Neural cell (in vitro differentiated cells): Measurements from ENCODE around the gene AGA. TPM values are rescaled to one million over a fixed set of nuclear protein-coding genes. Genes with fewer than 3 reads are reported as not detected.

ENCODE experiments used
- H2AFZ ChIP-seq: fragments of 200-600, 300-800 bp; sonication (generic), shearing (Covaris generic); 2 replicates; pipeline ENCODE4 v1.6.0; 2014; ENCODE audit warnings: low read depth, mild to moderate bottlenecking, antibody characterized with exemption, low read length, moderate library complexity
- H3F3A ChIP-seq: fragments of 200-600 bp; shearing (Covaris generic); 2 replicates; pipeline ENCODE4 v1.6.1; 2016; ENCODE audit warnings: mild to moderate bottlenecking, moderate library complexity, mixed read lengths, antibody characterized with exemption, low read length; ENCODE audit not compliant: insufficient read depth, poor library complexity, severe bottlenecking
- H3K27ac ChIP-seq: fragments of 200-600, 300-800 bp; sonication (generic), shearing (Covaris generic); 2 replicates; pipeline ENCODE4 v1.5.1; 2014; ENCODE audit warnings: mild to moderate bottlenecking, low read length, moderate library complexity
- H3K27me3 ChIP-seq: fragments of 300-800, 200-600 bp; sonication (generic), shearing (Covaris generic); 2 replicates; pipeline ENCODE4 v1.6.0; 2014; ENCODE audit warnings: mild to moderate bottlenecking, low read depth, low read length, moderate library complexity; ENCODE audit not compliant: insufficient read depth
- H3K36me3 ChIP-seq: fragments of 300-800, 200-600 bp; sonication (generic), shearing (Covaris generic); 2 replicates; pipeline ENCODE4 v1.5.1; 2014; ENCODE audit warnings: mild to moderate bottlenecking, antibody characterized with exemption, low read length, moderate library complexity; ENCODE audit not compliant: insufficient read depth
- H3K4me2 ChIP-seq: fragments of 300-800, 200-600 bp; sonication (generic), shearing (Covaris generic); 2 replicates; pipeline ENCODE4 v1.6.0; 2014; ENCODE audit warnings: mild to moderate bottlenecking, low read length
- H3K4me3 ChIP-seq: fragments of 300-800, 200-600 bp; sonication (generic), shearing (Covaris generic); 2 replicates; pipeline ENCODE4 v1.5.1; 2014; ENCODE audit warnings: mild to moderate bottlenecking, low read length, moderate library complexity
- H3K79me2 ChIP-seq: fragments of 200-600 bp; shearing (Covaris generic); replicated peaks from 2 replicates; pipeline ENCODE4 v1.6.0; 2014; ENCODE audit warnings: mild to moderate bottlenecking, low read length, moderate library complexity; ENCODE audit not compliant: insufficient read depth
- H3K9ac ChIP-seq: fragments of 300-800, 200-600 bp; sonication (generic), shearing (Covaris generic); 2 replicates; pipeline ENCODE4 v1.6.1; 2016; ENCODE audit warnings: mild to moderate bottlenecking, low read length, mixed read lengths
- H3K9me2 ChIP-seq: fragments of 200-600 bp; shearing (Covaris generic); 2 replicates; pipeline ENCODE4 v1.6.1; 2016; ENCODE audit warnings: mild to moderate bottlenecking, low read length, mixed read lengths; ENCODE audit not compliant: insufficient read depth
- H3K9me3 ChIP-seq: fragments of 200-600, 300-800 bp; sonication (generic), shearing (Covaris generic); 2 replicates; pipeline ENCODE4 v1.6.1; 2016; ENCODE audit warnings: mild to moderate bottlenecking, mixed run types, low read length, moderate library complexity, mixed read lengths
- H4K20me1 ChIP-seq: fragments of 200-600 bp; shearing (Covaris generic); 2 replicates; pipeline ENCODE4 v1.6.1; 2016; ENCODE audit warnings: mild to moderate bottlenecking, mixed run types; ENCODE audit not compliant: insufficient read depth
- CTCF ChIP-seq: fragments of 450-650 bp; IDR thresholded peaks from 2 replicates; pipeline ENCODE4 v1.5.1; 2014; ENCODE audit warnings: antibody characterized with exemption, mild to moderate bottlenecking, moderate library complexity; ENCODE audit not compliant: poor library complexity, severe bottlenecking
- EP300 ChIP-seq: fragments of 450-650 bp; conservative IDR thresholded peaks from 2 replicates; pipeline ENCODE4 v1.6.1; 2014; ENCODE audit warnings: antibody characterized with exemption, mild to moderate bottlenecking, moderate library complexity; ENCODE audit not compliant: poor library complexity, severe bottlenecking
- EZH2 ChIP-seq: fragments of 200-600, 300-800 bp; shearing (Covaris generic), sonication (generic); IDR thresholded peaks from 2 replicates; pipeline ENCODE4 v1.6.1; 2014; ENCODE audit warnings: antibody characterized with exemption, low read length, borderline replicate concordance, mild to moderate bottlenecking; ENCODE audit not compliant: insufficient read depth, poor library complexity, severe bottlenecking
- MXI1 ChIP-seq: fragments of 450-650 bp; conservative IDR thresholded peaks from 2 replicates; pipeline ENCODE4 v1.6.1; 2014; ENCODE audit warnings: antibody characterized with exemption, mild to moderate bottlenecking; ENCODE audit not compliant: poor library complexity, severe bottlenecking
- POLR2AphosphoS5 ChIP-seq: IDR thresholded peaks from 2 replicates; pipeline ENCODE4 v1.6.1; 2012
- RAD21 ChIP-seq: fragments of 450-650 bp; conservative IDR thresholded peaks from 2 replicates; pipeline ENCODE4 v1.6.1; 2014; ENCODE audit warnings: antibody characterized with exemption, mild to moderate bottlenecking, moderate library complexity
- SMC3 ChIP-seq: fragments of 450-650 bp; conservative IDR thresholded peaks from 2 replicates; pipeline ENCODE4 v1.6.1; 2014; ENCODE audit warnings: antibody characterized with exemption, mild to moderate bottlenecking, moderate library complexity; ENCODE audit not compliant: poor library complexity
- TAF1 ChIP-seq: IDR thresholded peaks from 2 replicates; pipeline ENCODE4 v1.6.1; 2012; ENCODE audit warnings: low read depth
- polyA plus RNA-seq: library from polyadenylated mRNA; depleted of rRNA; stranded (reverse); fragments of >200 nt; gene quantifications from 2 replicates; pipeline ENCODE4 v1.2.3, GENCODE V29; 2014
- TF ChIP-seq, protein P1 (sequence below): IDR thresholded peaks from 2 replicates; pipeline ENCODE4 v1.6.1; 2012; ENCODE audit warnings: borderline replicate concordance

AGA gene
- polyA plus RNA-seq, 1 donor from 2014 or later, result 3.1 TPM

DNA sequence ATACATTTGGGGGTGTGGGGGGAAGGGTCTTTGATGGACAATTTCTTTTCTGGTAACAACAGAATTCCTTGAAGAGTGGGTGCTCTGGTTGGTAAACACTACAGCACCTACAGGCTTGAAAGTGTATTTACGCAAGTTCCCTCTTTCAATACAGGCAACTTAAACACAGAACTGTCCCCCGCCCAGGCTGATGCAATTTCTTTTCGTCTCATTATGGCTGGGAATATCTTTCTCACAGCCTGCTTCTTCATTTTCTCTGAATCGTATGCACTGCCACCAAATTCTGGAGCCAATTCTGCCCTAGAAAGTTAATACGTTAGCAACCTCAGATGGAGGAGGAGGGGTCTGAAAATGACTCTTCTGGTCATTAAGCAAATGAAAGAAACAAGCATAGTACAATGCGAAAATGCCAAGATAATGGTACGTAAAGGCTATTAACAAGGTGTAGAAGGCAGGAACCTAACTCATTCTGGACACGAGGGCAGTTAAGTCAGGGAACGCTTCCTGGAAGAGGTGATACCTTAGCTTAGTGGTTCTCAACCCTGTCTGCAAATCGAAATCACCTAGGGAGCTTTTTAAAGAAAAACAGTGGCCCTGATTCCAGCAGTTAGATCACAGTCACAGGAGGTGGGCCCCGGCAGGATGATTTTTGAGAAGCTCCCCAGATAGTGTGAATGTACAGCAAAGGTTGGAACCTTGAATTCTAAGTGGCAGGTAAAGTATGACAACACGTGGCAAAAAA lies 1.0 kb downstream of the AGA start (continued):
- no peak for TF ChIP-seq CTCF

DNA sequence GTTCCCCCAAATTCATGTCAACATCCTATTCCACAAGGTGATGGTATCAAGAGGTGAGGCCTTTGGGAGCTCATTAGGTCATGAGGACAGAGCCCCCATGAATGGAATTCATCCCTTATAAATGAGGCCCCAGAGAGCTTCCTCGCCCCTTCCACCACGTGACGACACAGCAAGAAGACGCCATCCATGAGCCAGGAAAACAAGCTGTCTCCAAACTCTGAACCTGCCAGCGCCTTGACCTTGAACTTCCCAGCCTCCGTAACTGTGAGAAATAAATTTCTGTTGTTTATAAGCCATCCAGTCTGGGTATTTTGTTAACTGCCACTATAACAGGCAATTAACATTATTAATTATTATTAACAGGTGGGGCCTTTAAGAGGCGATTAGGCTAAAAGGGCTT lies 5.8 kb downstream of the AGA start:
- no peaks in the 10 kb centered on the region for H3K36me3 ChIP-seq
- H3K27ac ChIP-seq, result no peak overlapping the region
- TF ChIP-seq CTCF, result no peak
- TF ChIP-seq RAD21, result no peak
- TF ChIP-seq MXI1, result no peak
- no peak for TF ChIP-seq EP300
- no peak for TF ChIP-seq SMC3
- TF ChIP-seq POLR2AphosphoS5, result no peak
- no peak for TF ChIP-seq EZH2
- no peak for TF ChIP-seq TAF1
- TF ChIP-seq, protein P1, sequence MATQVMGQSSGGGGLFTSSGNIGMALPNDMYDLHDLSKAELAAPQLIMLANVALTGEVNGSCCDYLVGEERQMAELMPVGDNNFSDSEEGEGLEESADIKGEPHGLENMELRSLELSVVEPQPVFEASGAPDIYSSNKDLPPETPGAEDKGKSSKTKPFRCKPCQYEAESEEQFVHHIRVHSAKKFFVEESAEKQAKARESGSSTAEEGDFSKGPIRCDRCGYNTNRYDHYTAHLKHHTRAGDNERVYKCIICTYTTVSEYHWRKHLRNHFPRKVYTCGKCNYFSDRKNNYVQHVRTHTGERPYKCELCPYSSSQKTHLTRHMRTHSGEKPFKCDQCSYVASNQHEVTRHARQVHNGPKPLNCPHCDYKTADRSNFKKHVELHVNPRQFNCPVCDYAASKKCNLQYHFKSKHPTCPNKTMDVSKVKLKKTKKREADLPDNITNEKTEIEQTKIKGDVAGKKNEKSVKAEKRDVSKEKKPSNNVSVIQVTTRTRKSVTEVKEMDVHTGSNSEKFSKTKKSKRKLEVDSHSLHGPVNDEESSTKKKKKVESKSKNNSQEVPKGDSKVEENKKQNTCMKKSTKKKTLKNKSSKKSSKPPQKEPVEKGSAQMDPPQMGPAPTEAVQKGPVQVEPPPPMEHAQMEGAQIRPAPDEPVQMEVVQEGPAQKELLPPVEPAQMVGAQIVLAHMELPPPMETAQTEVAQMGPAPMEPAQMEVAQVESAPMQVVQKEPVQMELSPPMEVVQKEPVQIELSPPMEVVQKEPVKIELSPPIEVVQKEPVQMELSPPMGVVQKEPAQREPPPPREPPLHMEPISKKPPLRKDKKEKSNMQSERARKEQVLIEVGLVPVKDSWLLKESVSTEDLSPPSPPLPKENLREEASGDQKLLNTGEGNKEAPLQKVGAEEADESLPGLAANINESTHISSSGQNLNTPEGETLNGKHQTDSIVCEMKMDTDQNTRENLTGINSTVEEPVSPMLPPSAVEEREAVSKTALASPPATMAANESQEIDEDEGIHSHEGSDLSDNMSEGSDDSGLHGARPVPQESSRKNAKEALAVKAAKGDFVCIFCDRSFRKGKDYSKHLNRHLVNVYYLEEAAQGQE, result no peak

DNA sequence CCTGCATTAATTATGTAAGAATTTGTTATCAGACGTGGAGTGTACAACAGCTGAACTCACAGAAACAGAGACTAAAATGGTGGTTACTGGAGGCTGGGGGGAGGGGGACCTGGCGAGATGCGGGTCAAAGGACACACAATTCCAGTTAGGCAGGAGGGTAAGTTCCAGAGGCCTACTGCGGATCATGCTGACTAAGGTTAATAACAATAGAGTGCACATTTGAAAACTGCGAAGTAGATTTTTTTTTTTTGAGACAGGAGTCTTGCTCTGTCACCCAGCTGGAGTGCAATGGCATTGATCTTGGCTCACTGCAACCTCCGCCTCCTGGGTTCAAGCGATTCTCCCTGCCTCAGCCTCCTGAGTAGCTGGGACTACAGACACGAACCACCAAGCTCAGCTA lies 7.6 kb downstream of the AGA start:
- H3K36me3 ChIP-seq, result no peaks in the 10 kb centered on the region

More for the DNA sequence above, 5.8 kb downstream of the AGA start:
- H3K9me2 ChIP-seq, result no peaks in the 10 kb centered on the region
- no peak overlapping the region for H3K4me3 ChIP-seq
- H3K27me3 ChIP-seq, result no peaks in the 10 kb centered on the region
- no peaks in the 10 kb centered on the region for H3F3A ChIP-seq
- H4K20me1 ChIP-seq, result no peaks in the 10 kb centered on the region
- H2AFZ ChIP-seq, result no peak overlapping the region
- H3K9ac ChIP-seq, result no peak overlapping the region
- H3K9me3 ChIP-seq, result no peaks in the 10 kb centered on the region
- H3K79me2 ChIP-seq, result no peaks in the 10 kb centered on the region
- H3K4me2 ChIP-seq, result no peak overlapping the region

More for the DNA sequence above, 7.6 kb downstream of the AGA start:
- H3K9ac ChIP-seq, result no peak overlapping the region
- H2AFZ ChIP-seq, result no peak overlapping the region
- no peak overlapping the region for H3K27ac ChIP-seq
- H3K9me2 ChIP-seq, result no peaks in the 10 kb centered on the region
- no peaks in the 10 kb centered on the region for H4K20me1 ChIP-seq
- no peak overlapping the region for H3K4me3 ChIP-seq
- no peak for TF ChIP-seq EZH2
- no peak for TF ChIP-seq EP300
- no peak for TF ChIP-seq POLR2AphosphoS5
- no peak for TF ChIP-seq SMC3
- TF ChIP-seq, protein P1, result no peak
- no peak for TF ChIP-seq MXI1
- TF ChIP-seq CTCF, result no peak
- no peak for TF ChIP-seq TAF1
- TF ChIP-seq RAD21, result no peak
- no peaks in the 10 kb centered on the region for H3K9me3 ChIP-seq
- no peak overlapping the region for H3K4me2 ChIP-seq
- H3K79me2 ChIP-seq, result no peaks in the 10 kb centered on the region
- H3F3A ChIP-seq, result no peaks in the 10 kb centered on the region
- no peaks in the 10 kb centered on the region for H3K27me3 ChIP-seq
